HG03064 (cell line): ENCODE data around the gene APP.

Experiments
- ATAC-seq: cut with Tn5 transposase; IDR thresholded peaks from one replicate; pipeline ENCODE4 v1.9.1; 2021; ENCODE audit warnings: low read depth; ENCODE audit not compliant: unreplicated experiment

APP gene

GRCh38 chr21:25960402-25960801 lies 210.2 kb downstream of the APP start:
- ATAC-seq = no peak

DNA sequence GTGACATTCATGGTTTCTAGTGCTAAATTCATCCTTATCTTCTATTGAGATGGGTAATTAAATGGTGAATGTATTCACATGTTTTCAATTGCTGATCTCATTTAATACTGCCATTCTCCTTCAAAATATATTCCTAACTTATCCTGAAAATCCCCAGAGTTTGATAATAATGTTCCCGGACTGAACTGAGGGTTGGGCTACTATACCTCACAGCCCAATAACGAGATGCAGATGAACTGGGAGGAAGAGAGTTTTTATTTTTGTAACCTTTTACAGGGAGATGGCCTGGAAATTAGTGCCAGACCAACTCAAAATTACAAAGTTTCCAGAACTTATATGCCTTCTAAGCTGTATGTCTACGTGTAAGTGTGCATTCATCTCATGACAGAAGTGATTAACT lies 210.8 kb downstream of the APP start:
- no peak for ATAC-seq

- no peak for ATAC-seq
These were observed 213.4 kb downstream of the APP start for GRCh38 chr21:25956993-25957714.

GRCh38 chr21:25955646-25956045 lies 214.9 kb downstream of the APP start:
- ATAC-seq = no peak

- no peak for ATAC-seq
These were observed 216.9 kb downstream of the APP start for GRCh38 chr21:25953659-25954058.

- no peak for ATAC-seq
These were observed 217.4 kb downstream of the APP start for GRCh38 chr21:25953196-25953595.

- no peak for ATAC-seq
These were observed 218.3 kb downstream of the APP start for GRCh38 chr21:25952306-25952705.

DNA sequence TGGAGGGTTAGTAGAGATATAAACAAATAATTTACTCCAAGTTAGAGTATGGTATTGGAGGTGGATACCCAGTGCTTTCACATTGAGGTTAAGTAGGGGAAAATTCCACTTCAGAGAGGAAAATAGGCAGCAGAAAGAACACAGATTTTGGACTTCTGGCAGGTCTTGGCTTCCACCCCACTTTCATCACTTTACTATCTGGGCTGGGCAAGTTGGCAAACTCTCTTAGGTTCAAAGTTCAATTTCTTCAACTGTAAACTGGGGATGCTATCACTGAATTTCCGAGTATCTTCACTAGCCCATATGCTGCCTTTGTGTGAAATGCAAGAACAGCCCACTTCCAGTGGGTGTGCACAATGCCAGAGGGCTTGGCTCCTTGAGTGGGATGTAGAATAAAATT lies 220.9 kb downstream of the APP start:
- no peak for ATAC-seq

- no peak for ATAC-seq
These were observed 225.8 kb downstream of the APP start for GRCh38 chr21:25944672-25945213.

GRCh38 chr21:25944082-25944481 lies 226.5 kb downstream of the APP start:
- ATAC-seq = no peak

GRCh38 chr21:25942135-25942534 lies 228.4 kb downstream of the APP start:
- ATAC-seq = no peak

DNA sequence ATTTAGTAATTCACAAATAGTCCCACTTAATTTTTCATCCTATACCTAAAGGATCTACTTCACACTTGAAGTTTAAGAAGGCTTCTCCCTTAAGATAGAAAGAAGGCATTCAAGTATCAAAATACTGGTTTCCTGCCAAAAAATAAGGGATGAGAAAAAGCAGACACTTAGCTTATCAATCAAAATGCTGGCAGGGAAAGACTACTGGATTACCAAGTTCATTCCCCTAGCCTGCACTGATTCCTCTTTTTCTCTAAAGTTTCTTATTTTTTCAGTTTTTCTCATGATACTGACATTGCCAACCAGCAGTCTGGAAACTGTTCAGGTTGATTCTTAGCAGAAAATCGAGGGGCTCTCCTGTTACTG lies 231.2 kb downstream of the APP start:
- no peak for ATAC-seq

GRCh38 chr21:25938658-25939395 lies 231.7 kb downstream of the APP start:
- no peak for ATAC-seq

GRCh38 chr21:25936776-25937175 lies 233.8 kb downstream of the APP start:
- no peak for ATAC-seq

DNA sequence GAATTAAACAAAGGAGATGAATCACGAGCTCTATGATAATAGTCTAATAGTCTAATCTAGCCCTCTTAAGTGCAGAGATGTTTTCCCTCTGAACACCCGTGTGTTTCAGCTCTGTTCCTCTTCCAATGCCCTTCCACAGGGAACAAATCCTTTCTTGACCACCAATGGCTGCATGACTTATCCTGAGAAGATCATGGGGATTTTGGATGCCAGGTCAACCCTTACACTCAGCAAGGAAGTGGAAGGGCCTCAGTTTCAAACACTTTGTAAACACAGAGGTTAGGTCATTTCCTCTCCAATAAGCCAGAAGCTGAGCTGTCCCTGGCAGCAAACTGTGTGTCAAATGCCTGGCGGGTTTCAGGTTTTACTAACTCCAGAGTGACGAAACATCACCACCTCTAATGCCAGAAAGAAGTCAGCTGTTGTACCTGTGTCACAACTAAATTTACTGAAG lies 235.8 kb downstream of the APP start:
- no peak for ATAC-seq

- no peak for ATAC-seq
These were observed 236.4 kb downstream of the APP start for GRCh38 chr21:25934130-25934529.

DNA sequence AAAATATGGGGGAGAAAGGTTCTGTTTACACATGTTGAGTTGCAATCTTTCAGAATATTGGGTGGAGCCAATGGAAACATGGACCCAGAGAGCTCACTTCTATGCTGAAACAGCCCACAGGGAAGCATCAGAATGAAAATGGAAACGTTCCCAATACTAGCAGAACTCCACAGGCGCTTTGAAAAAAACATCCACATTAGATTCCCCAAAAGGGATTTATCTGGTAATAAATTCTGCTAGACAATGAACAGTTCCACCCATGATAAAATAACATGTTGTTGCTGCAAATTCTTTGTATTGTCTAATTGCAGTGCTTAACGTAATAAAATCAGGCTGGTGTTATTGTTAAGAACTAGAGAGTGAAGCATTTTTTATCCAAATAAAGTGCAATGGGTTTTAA lies 238.8 kb downstream of the APP start:
- no peak for ATAC-seq

DNA sequence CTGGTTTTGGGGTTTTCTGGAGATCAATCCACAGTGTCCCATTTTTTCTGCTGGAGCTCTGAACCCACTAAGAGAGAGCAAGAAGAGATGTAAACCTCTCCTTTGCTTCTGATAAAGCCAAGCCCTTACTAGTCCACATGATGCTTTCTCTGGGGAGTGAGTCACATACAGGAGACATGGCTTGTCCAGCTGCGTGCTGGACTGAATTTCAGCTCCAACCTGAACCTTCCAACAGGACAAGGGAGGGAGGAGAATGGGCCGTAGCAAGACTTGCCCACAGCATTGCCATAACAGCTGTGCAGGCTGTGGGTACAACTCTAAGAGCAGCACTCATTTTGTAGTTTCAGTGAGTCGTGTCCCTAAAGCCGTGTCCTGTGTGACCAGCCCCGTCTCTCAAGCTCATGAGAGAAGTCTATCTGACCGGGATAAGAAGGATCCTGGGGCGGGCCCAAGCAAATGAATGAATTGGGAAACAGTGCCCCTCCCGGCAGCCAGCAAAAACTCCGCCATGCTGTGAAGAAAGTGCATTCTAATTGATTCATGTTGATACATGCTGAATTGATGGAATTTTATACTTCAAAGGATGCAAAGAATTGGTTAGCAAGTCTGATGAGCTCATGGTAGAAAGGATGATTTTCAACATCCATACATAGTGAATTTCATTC lies 240.6 kb downstream of the APP start:
- ATAC-seq = no peak

DNA sequence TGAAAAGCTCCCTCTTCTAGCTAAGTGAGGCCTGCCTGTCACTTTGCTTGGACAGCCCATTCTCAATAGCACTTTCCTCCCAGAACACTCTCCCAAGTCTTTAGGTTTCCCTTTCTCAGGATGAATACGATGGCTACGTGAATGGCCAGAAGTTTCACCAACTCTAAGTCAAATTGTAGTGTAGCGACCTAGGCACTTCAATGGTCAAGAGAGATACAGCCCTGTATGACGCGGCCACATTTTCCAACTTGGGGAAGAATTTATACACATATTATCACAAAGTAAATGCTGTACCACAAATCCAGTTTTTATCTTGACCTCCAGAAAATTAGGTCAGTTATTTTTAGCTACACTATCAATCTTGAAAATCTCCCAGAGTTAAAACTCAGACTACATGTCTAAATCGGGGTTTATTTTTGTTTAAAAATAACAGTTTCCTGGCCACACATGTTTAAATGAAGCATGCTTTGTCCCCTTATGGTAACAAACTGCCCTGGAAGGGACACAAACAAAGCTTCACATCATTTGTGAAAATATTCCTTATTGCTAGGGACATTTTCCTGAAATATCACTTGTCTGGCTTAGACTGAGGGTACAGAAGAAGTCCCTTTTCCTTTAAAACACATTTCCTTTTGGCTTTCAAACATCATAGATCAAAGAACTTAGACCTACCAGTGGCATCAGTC lies 243.2 kb downstream of the APP start:
- ATAC-seq = no peak

- ATAC-seq = no peak
These were observed 244.6 kb downstream of the APP start for GRCh38 chr21:25925936-25926335.
